Type B pancreatic cell (in vitro differentiated cells): ENCODE data around the gene WBP1L. TPM values are rescaled to one million over a fixed set of nuclear protein-coding genes. Genes with fewer than 3 reads are reported as not detected.

Source experiments
- DNase-seq: peaks from one replicate; pipeline ENCODE4 v3.0.0; 2021; ENCODE audit warnings: mixed read lengths; ENCODE audit not compliant: unreplicated experiment; ENCODE audit errors: extremely low spot score
- H3K27ac Mint-ChIP-seq: 2 replicates; pipeline ENCODE4 v1.8.0; 2021; ENCODE audit warnings: mild to moderate bottlenecking, mixed read lengths
- H3K27me3 Mint-ChIP-seq: 2 replicates; pipeline ENCODE4 v1.8.0; 2021; ENCODE audit warnings: mixed read lengths
- H3K36me3 Mint-ChIP-seq: 2 replicates; pipeline ENCODE4 v1.8.0; 2021; ENCODE audit warnings: mixed read lengths
- H3K4me1 Mint-ChIP-seq: one replicate; pipeline ENCODE4 v1.8.0; 2021; ENCODE audit warnings: mixed read lengths; ENCODE audit not compliant: unreplicated experiment
- H3K4me3 Mint-ChIP-seq: 2 replicates; pipeline ENCODE4 v1.8.0; 2021; ENCODE audit warnings: mild to moderate bottlenecking, mixed read lengths
- H3K9me3 Mint-ChIP-seq: 2 replicates; pipeline ENCODE4 v1.8.0; 2021; ENCODE audit warnings: mixed read lengths
- total RNA-seq: library from RNA; stranded (reverse); gene quantifications from 2 replicates; pipeline ENCODE4 v1.2.1, GENCODE V29; 2021; ENCODE audit warnings: low replicate concordance
- TF ChIP-seq, protein P1 (sequence below): fragments of 200-600 bp; sonication (generic); conservative IDR thresholded peaks from 2 replicates; pipeline ENCODE4 v1.5.0; 2021; ENCODE audit warnings: antibody characterized with exemption, mild to moderate bottlenecking

The WBP1L gene
- total RNA-seq, 1 donor from 2014 or later: 40.3 TPM

GRCh38 chr10:102781090-102781920 lies 37.6 kb downstream of the WBP1L start:
- peaks cover 68% of the 10 kb centered on the region for H3K4me1 Mint-ChIP-seq
- DNase-seq: no peak
- H3K4me3 Mint-ChIP-seq: peak overlapping the region; percentile 22

DNA sequence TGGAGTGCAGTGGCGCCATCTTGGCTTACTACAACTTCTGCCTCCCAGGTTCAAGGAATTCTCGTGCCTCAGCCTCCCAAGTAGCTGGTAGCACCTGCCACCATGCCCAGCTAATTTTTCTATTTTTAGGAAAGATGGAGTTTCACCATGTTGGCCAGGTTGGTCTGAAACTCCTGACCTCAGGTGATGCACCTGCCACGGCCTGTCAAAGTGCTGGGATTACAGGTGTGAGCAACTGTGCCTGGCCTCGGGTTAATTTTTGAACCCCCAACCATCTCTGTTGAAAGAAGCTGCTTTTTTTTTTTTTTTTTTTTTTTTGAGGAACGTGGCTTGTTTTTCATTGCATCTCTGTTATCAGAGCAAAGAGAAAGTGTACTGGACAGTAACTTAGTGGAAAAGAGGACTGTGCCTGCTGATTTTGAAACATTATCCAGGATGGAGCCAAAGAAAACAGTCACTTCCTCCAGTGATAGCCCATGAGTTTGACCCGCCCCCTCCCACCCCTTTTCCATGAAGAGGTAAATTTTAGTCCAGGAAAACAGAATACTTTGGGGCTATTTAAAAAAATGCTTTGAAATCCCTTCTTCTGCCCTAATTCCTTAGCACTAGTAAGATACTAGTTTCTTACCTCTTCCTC lies 38.3 kb downstream of the WBP1L start:
- H3K4me3 Mint-ChIP-seq: peak overlapping the region; percentile 53
- H3K4me1 Mint-ChIP-seq: peaks cover 61% of the 10 kb centered on the region

More at GRCh38 chr10:102781090-102781920, 37.6 kb downstream of the WBP1L start:
- peaks cover 6% of the 10 kb centered on the region for H3K9me3 Mint-ChIP-seq
- H3K27ac Mint-ChIP-seq: no peak overlapping the region
- H3K36me3 Mint-ChIP-seq: peaks cover 20% of the 10 kb centered on the region
- no peaks in the 10 kb centered on the region for H3K27me3 Mint-ChIP-seq
- TF ChIP-seq, protein P1, sequence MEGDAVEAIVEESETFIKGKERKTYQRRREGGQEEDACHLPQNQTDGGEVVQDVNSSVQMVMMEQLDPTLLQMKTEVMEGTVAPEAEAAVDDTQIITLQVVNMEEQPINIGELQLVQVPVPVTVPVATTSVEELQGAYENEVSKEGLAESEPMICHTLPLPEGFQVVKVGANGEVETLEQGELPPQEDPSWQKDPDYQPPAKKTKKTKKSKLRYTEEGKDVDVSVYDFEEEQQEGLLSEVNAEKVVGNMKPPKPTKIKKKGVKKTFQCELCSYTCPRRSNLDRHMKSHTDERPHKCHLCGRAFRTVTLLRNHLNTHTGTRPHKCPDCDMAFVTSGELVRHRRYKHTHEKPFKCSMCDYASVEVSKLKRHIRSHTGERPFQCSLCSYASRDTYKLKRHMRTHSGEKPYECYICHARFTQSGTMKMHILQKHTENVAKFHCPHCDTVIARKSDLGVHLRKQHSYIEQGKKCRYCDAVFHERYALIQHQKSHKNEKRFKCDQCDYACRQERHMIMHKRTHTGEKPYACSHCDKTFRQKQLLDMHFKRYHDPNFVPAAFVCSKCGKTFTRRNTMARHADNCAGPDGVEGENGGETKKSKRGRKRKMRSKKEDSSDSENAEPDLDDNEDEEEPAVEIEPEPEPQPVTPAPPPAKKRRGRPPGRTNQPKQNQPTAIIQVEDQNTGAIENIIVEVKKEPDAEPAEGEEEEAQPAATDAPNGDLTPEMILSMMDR: no peak

GRCh38 chr10:102782673-102783551 lies 39.2 kb downstream of the WBP1L start:
- TF ChIP-seq, protein P1: no peak
- peaks cover 6% of the 10 kb centered on the region for H3K9me3 Mint-ChIP-seq
- H3K4me1 Mint-ChIP-seq: peaks cover 56% of the 10 kb centered on the region
- no peak for DNase-seq
- peak overlapping the region; percentile 53 for H3K4me3 Mint-ChIP-seq
- H3K27me3 Mint-ChIP-seq: no peaks in the 10 kb centered on the region
- H3K36me3 Mint-ChIP-seq: peaks cover 20% of the 10 kb centered on the region
- H3K27ac Mint-ChIP-seq: peak overlapping the region; percentile 76

More for the DNA sequence above, 38.3 kb downstream of the WBP1L start:
- peaks cover 20% of the 10 kb centered on the region for H3K36me3 Mint-ChIP-seq
- peaks cover 6% of the 10 kb centered on the region for H3K9me3 Mint-ChIP-seq
- H3K27me3 Mint-ChIP-seq: no peaks in the 10 kb centered on the region
- no peak for DNase-seq
- H3K27ac Mint-ChIP-seq: peak overlapping the region; percentile 76
- TF ChIP-seq, protein P1: no peak

GRCh38 chr10:102783568-102783967 lies 39.8 kb downstream of the WBP1L start:
- Mint-ChIP-seq H3K4me3 (no peak overlapping the region), H3K4me1 (peaks cover 49% of the 10 kb centered on the region), H3K36me3 (peaks cover 20% of the 10 kb centered on the region), H3K27me3 (no peaks in the 10 kb centered on the region), H3K9me3 (peaks cover 6% of the 10 kb centered on the region), H3K27ac (peak overlapping the region; percentile 76)
- TF ChIP-seq, protein P1: no peak
- no peak for DNase-seq

- Mint-ChIP-seq H3K4me3 (peak overlapping the region; percentile 10), H3K9me3 (peaks cover 6% of the 10 kb centered on the region), H3K27me3 (no peaks in the 10 kb centered on the region), H3K27ac (no peak overlapping the region), H3K36me3 (peaks cover 24% of the 10 kb centered on the region), H3K4me1 (peaks cover 37% of the 10 kb centered on the region)
- DNase-seq: no peak
- TF ChIP-seq, protein P1: no peak
Observed at GRCh38 chr10:102785818-102786217, 42.1 kb downstream of the WBP1L start.
